Bone marrow (tissue), 2 donors: Measurements from ENCODE around the gene WDR48.

ENCODE experiments used
- DNase-seq, 2 donors: peaks; one replicate each; lab custom pipeline; 2025; lab: John Stamatoyannopoulos, UW

Gene WDR48

DNA sequence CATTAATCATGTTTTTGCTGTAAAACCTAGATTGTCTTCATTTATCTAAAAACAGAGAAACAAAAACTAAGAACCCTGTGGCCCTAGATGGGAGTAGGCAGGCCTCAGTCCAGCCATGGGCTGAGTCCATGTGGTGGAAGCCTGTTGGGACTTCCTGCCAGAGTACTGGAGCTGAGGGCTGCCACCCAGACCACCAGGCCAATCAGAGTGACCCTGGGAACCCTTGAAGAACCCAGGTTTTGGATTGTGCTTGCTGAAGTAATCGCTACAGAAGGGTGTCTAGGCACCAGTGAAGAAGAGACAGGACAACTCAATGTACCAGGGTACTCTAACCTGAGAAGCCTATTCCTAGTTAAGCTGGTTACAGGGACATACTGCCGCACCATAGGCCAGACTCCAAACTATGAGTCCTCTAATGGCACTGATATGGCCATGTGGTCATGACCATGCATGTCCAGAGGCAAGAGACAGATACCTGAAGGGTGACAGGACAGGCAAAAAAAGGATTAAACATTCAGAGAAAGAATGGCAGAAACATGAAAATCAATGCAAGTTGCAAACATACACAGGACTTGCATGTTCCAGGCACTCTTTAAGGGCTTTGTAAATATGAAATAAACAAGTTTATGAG is 88.6 kb downstream of the WDR48 start:
- DNase-seq, result no peak

DNA sequence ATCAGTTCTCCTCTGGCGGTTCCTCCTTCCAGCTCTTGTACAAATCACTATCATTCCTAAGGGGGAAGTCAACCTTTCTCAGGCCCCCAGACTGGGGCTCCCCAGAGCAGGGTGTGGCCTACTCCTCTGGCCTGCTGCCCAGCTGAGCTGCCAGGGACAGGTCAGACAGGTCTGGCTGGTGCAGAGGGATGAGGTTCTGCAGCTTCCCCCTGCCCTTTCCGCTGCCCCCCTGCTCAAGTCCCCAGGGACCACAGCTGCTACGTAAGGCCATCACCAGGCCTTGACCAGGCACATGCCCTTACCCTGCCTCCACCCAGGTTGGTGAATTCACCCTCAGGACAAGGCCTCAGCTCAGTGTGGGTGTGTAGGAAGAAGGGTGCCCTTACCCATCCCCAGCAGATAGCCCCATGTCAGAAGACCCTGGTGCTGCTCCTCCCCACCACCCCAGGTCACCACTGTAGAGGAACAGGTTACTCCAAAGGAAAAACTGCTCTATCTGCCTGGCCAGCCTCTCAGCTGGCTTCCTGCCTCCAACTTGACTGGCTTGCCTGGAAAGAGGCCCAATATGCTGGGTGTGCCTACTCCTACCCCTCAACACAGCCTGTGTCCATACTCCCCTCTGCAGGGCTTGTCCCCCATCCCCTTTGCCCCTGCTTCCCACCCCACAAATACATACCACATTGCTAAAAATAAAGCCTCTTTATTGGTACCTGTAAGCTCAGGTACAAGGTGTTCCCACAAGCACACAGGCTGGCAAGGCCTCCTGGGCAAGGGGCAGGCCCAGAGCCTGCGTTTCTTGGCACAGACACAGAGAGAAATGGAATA is 89.6 kb downstream of the WDR48 start:
- DNase-seq, result no peak

- DNase-seq, result no peak
These were observed 90.3 kb downstream of the WDR48 start for GRCh38 chr3:39142067-39142466.

GRCh38 chr3:39143051-39143885 is 91.5 kb downstream of the WDR48 start:
- no peak for DNase-seq

DNA sequence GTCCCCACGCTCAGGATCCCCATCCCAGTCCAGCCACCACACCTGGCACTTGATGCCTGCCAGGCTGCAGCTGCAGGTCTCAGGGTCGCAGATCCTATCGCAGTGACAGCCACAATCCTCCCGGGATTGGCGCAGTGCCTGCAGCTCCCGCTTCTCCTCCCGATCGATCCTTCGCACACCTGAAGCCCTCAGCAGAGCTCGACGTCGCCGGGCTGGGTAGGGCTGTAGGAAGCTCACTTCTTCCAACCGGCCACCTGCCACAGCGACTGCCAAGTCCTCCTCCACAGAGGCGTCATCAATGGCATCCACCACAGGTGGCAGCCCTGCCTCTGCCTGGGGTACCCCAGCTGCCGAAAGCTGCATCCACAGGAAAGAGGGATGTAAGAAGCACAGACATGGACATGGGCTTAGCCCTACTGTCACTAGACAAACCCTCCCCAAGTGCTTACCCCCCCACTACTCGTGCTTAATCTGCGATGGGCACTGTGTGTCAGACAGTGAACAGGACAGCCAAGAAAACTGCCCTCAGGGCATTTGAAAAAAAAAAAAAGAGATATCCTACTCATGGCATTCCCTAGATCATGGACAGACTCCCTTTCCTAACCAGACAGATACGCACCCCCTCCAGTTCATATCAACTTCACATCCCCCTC is 92.4 kb downstream of the WDR48 start:
- DNase-seq, result no peak

GRCh38 chr3:39144748-39145380 is 93.0 kb downstream of the WDR48 start:
- DNase-seq, result no peak

GRCh38 chr3:39146083-39146501 is 94.3 kb downstream of the WDR48 start:
- DNase-seq, result no peak
